GM19351 (cell line): ENCODE data around the gene TM4SF18.
"Not testable (repeated sequence)": the region's sequence is repeated elsewhere in the genome, so short reads cannot be mapped to it uniquely, and the experiment has no call there.

Experiments used
- ATAC-seq: cut with Tn5 transposase; IDR thresholded peaks from one replicate; pipeline ENCODE4 v1.9.1; 2021; ENCODE audit warnings: mild to moderate bottlenecking, moderate library complexity; ENCODE audit not compliant: unreplicated experiment

Gene TM4SF18

GRCh38 chr3:149368674-149369497 is 35.5 kb upstream of the TM4SF18 start:
- ATAC-seq = no peak

- no peak for ATAC-seq
Observed at GRCh38 chr3:149368201-149368673, 34.8 kb upstream of the TM4SF18 start.

- peak; percentile 54 for ATAC-seq
Observed at GRCh38 chr3:149366941-149367840, 33.8 kb upstream of the TM4SF18 start.

- no peak for ATAC-seq
Observed at GRCh38 chr3:149366031-149366430, 32.6 kb upstream of the TM4SF18 start.

GRCh38 chr3:149364624-149365023 is 31.2 kb upstream of the TM4SF18 start:
- ATAC-seq = no peak

- no peak for ATAC-seq
Observed at GRCh38 chr3:149363053-149363452, 29.6 kb upstream of the TM4SF18 start.

GRCh38 chr3:149362366-149362765 is 28.9 kb upstream of the TM4SF18 start:
- ATAC-seq = no peak

- no peak for ATAC-seq
Observed at GRCh38 chr3:149356630-149357029, 23.2 kb upstream of the TM4SF18 start.

GRCh38 chr3:149356044-149356592 is 22.7 kb upstream of the TM4SF18 start:
- no peak for ATAC-seq

GRCh38 chr3:149353581-149354184 is 20.2 kb upstream of the TM4SF18 start:
- no peak for ATAC-seq

GRCh38 chr3:149352556-149352955 is 19.1 kb upstream of the TM4SF18 start:
- ATAC-seq = peak; percentile 97

- no peak for ATAC-seq
Observed at GRCh38 chr3:149343951-149344350, 10.5 kb upstream of the TM4SF18 start.

GRCh38 chr3:149342413-149343380 is 9.3 kb upstream of the TM4SF18 start:
- no peak for ATAC-seq

- no peak for ATAC-seq
Observed at GRCh38 chr3:149340310-149340933, 7.0 kb upstream of the TM4SF18 start.

GRCh38 chr3:149339931-149340309 is 6.5 kb upstream of the TM4SF18 start:
- no peak for ATAC-seq

- not testable (repeated sequence) for ATAC-seq
Observed at GRCh38 chr3:149337486-149337885, 4.0 kb upstream of the TM4SF18 start.

GRCh38 chr3:149336925-149337324 is 3.5 kb upstream of the TM4SF18 start:
- no peak for ATAC-seq

- no peak for ATAC-seq
Observed at GRCh38 chr3:149332771-149333170, 665 bp downstream of the TM4SF18 start.

- no peak for ATAC-seq
Observed at GRCh38 chr3:149332227-149332765, 1.1 kb downstream of the TM4SF18 start.
